ENCODE results near the gene UTS2. TPM values are rescaled to one million over a fixed set of nuclear protein-coding genes. Genes with fewer than 3 reads are reported as not detected.

Gene UTS2
- total RNA-seq (2022; extraction: Qiagen RNA extraction; ENCODE audit: low read depth) = not detected in 5 replicates

DNA sequence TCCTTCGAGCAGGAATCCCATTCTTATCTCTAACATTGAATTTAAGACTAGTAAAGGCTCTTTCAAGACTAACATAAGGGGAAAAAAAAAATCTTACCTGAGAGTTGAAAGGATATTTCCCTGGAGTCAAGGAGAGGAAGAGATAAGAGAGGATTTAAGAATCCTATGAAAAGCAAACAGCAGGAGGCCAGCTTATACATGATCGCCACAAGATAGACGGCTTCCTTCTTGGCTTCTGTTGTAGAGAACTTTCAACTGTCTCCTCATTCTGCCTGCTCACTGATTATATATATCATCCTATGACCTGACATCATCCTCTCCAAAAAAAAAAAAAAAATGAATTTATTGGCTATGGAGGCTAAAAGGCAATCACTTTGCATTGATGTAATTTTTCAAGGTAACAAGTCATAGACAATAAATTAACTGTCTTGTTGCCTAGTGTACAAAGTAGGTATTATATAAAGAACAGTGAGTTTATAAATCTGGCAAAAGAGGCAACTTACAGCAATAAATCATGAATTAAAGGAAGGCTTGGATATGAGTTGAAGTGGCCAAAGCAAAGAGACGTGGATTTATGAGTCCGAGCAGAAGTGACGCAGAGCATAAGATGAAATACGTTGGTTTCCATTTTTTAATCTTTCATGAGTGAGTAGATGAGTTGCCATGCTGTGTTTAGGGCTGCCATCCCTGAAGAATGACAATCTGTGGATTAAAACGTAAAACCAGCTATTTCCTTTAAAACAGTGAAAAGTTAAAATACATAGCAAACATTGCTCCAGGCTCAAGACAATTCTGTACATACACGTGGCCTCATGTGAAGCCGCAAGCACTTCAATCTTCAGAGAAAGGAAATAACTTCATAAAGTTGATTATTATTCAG lies at the start of gene UTS2:
Gene UTS2, minus strand, starts transcription at position 262 of the 880 bp plus-strand sequence. Its CDS starts 62 bp downstream, at position 200.

Other genes starting within 250 kb of the UTS2 start
- gene VAMP3, start 81.8 kb downstream of the UTS2 start, total RNA-seq (2022; extraction: Qiagen RNA extraction; ENCODE audit: low read depth) = 67.2 to 76.2 TPM (median 72.9 TPM) in 5 replicates
- 0.81 to 1.2 TPM (median 0.95 TPM) in 5 replicates for gene PER3, start 68.8 kb downstream of the UTS2 start, total RNA-seq (2022; extraction: Qiagen RNA extraction; ENCODE audit: low read depth)
- gene TNFRSF9, start 87.8 kb upstream of the UTS2 start, total RNA-seq (2022; extraction: Qiagen RNA extraction; ENCODE audit: low read depth) = 2.0 to 3.1 TPM (median 2.9 TPM) in 5 replicates
- gene PARK7, start 108.6 kb upstream of the UTS2 start, total RNA-seq (2022; extraction: Qiagen RNA extraction; ENCODE audit: low read depth) = 340 to 393 TPM (median 344 TPM) in 5 replicates
- 126 to 161 TPM (median 153 TPM) in 5 replicates for gene ERRFI1, start 173.2 kb upstream of the UTS2 start, total RNA-seq (2022; extraction: Qiagen RNA extraction; ENCODE audit: low read depth)

Measured in A549 treated with GW870086 at 1 μM for 4 hours (cell line).